A549 (cell line): ENCODE data around the gene PTGS2. TPM values are rescaled to one million over a fixed set of nuclear protein-coding genes. Genes with fewer than 3 reads are reported as not detected.
A peak's percentile ranks its signal among the peaks of the same experiment; 100 is the strongest.

ENCODE experiments used
- ATAC-seq, 2 experiments: fragments of 200-7000 bp in 1 of 2; fragments of >200 bp in 1 of 2; cut with Nextera tagmentation in 1 of 2; cut with Tn5 transposase in 1 of 2; 3 replicates each; pipeline versions ENCODE4 v1.8.0 to v1.9.1; 2018 to 2020; ENCODE audit warnings: mild to moderate bottlenecking in 1 of 2, moderate library complexity in 1 of 2
- CTCF ChIA-PET: fragments of 300-600 bp; sonication (Branson Sonifier 250); formaldehyde crosslinking; extraction: SDS; loops from one replicate; lab custom pipeline; 2021; ENCODE audit warnings: antibody characterized with exemption, inconsistent platforms; lab: Yijun Ruan, JAX
- POLR2A ChIA-PET: fragments of 350-600 bp; formaldehyde crosslinking; extraction: SDS; loops from one replicate; lab custom pipeline; 2021; ENCODE audit warnings: antibody characterized with exemption, inconsistent platforms; lab: Yijun Ruan, JAX
- DNase-seq, 2 experiments: peaks; one replicate each; pipeline versions ENCODE4 v3.0.0 to v3.0.0-alpha.2; 2011 to 2016; ENCODE audit warnings: low read depth in 1 of 2, low spot score in 1 of 2
- FAIRE-seq: peaks from 2 replicates; lab custom pipeline; 2011; peaks lifted over from hg19 to GRCh38; lab: Jason Lieb, UNC
- H3K27ac ChIP-seq, 2 experiments: fragments of >200 bp; sonication (Bioruptor Twin); formaldehyde crosslinking; 3 replicates each; pipeline ENCODE4 v1.5.1; 2016 to 2017
- H3K4me1 ChIP-seq: fragments of >200 bp; sonication (Bioruptor Twin); formaldehyde crosslinking; 3 replicates; pipeline ENCODE4 v1.6.1; 2016
- H3K4me2 ChIP-seq: fragments of >200 bp; sonication (Bioruptor Twin); formaldehyde crosslinking; 3 replicates; pipeline ENCODE4 v1.6.1; 2016
- H3K4me3 ChIP-seq: fragments of >200 bp; sonication (Bioruptor Twin); formaldehyde crosslinking; 3 replicates; pipeline ENCODE4 v1.5.1; 2016
- H3K9me3 ChIP-seq: fragments of >200 bp; sonication (Bioruptor Twin); formaldehyde crosslinking; 3 replicates; pipeline ENCODE4 v1.6.1; 2016
- BCL3 ChIP-seq: fragments of >200 bp; sonication (Bioruptor Twin); formaldehyde crosslinking; IDR thresholded peaks from 3 replicates; pipeline ENCODE4 v1.6.1; 2016
- CEBPB ChIP-seq, 2 experiments: fragments of >200 bp in 1 of 2; sonication (Bioruptor Twin) in 1 of 2; formaldehyde crosslinking in 1 of 2; IDR thresholded peaks; 2 replicates each; pipeline ENCODE4 v1.6.1; 2012 to 2016
- CHD4 ChIP-seq: fragments of 200-600 bp; sonication (generic); IDR thresholded peaks from 2 replicates; pipeline ENCODE4 v1.6.1; 2016; ENCODE audit warnings: antibody characterized with exemption, mild to moderate bottlenecking, borderline replicate concordance
- EHF ChIP-seq: fragments of 250-450 bp; sonication (Bioruptor Pico); IDR thresholded peaks from 2 replicates; pipeline ENCODE4 v1.5.0; 2020; ENCODE audit warnings: mild to moderate bottlenecking
- ELK1 ChIP-seq: fragments of 150-350 bp; IDR thresholded peaks from 2 replicates; pipeline ENCODE4 v1.6.1; 2014; ENCODE audit warnings: low read depth, mild to moderate bottlenecking, low read length
- EP300 ChIP-seq, 2 experiments: fragments of >200 bp; sonication (Bioruptor Twin); formaldehyde crosslinking; IDR thresholded peaks; 2 replicates in 1 of 2; 3 replicates in 1 of 2; pipeline ENCODE4 v1.6.1; 2016 to 2017
- ESRRA ChIP-seq: fragments of 150-350 bp; IDR thresholded peaks from 2 replicates; pipeline ENCODE4 v1.6.1; 2014; ENCODE audit warnings: mild to moderate bottlenecking, low read length, borderline replicate concordance
- FOSL2 ChIP-seq, 2 experiments: fragments of 450-650 bp in 1 of 2; fragments of >200 bp in 1 of 2; sonication (Bioruptor Twin) in 1 of 2; formaldehyde crosslinking; IDR thresholded peaks; 2 replicates each; pipeline versions ENCODE4 v1.5.0 to v1.6.1; 2016 to 2020; ENCODE audit warnings: mild to moderate bottlenecking in 1 of 2, moderate library complexity in 1 of 2
- FOXS1 ChIP-seq: fragments of 250-450 bp; sonication (Bioruptor Pico); IDR thresholded peaks from 2 replicates; pipeline ENCODE4 v1.5.0; 2020; ENCODE audit warnings: mild to moderate bottlenecking, moderate library complexity
- GATA3 ChIP-seq: IDR thresholded peaks from 2 replicates; pipeline ENCODE4 v1.6.1; 2012; ENCODE audit warnings: borderline replicate concordance
- HES2 ChIP-seq: fragments of >200 bp; sonication (Bioruptor Twin); formaldehyde crosslinking; IDR thresholded peaks from 2 replicates; pipeline ENCODE4 v1.6.1; 2016
- HEYL ChIP-seq: fragments of 250-450 bp; sonication (Bioruptor Pico); IDR thresholded peaks from 2 replicates; pipeline ENCODE4 v1.8.0; 2021; ENCODE audit warnings: mild to moderate bottlenecking, moderate library complexity
- HOXB5 ChIP-seq: fragments of 250-450 bp; sonication (Bioruptor Pico); IDR thresholded peaks from 2 replicates; pipeline ENCODE4 v1.5.0; 2020; ENCODE audit warnings: mild to moderate bottlenecking, moderate library complexity
- JUN ChIP-seq, 2 experiments: fragments of >200 bp; sonication (Bioruptor Twin); formaldehyde crosslinking; IDR thresholded peaks; 2 replicates in 1 of 2; 3 replicates in 1 of 2; pipeline ENCODE4 v1.6.1; 2016 to 2017
- JUNB ChIP-seq: fragments of >200 bp; sonication (Bioruptor Twin); formaldehyde crosslinking; IDR thresholded peaks from 2 replicates; pipeline ENCODE4 v1.6.1; 2016
- KDM1A ChIP-seq: fragments of 200-600 bp; sonication (generic); IDR thresholded peaks from 2 replicates; pipeline ENCODE4 v1.6.1; 2016; ENCODE audit warnings: low read depth, mild to moderate bottlenecking
- MAFK ChIP-seq: fragments of 450-650 bp; IDR thresholded peaks from 2 replicates; pipeline ENCODE4 v1.6.1; 2014; ENCODE audit not compliant: partially characterized antibody
- MAX ChIP-seq: IDR thresholded peaks from 2 replicates; pipeline ENCODE4 v1.6.1; 2012
- MAZ ChIP-seq: fragments of 150-350 bp; IDR thresholded peaks from 2 replicates; pipeline ENCODE4 v1.6.1; 2014; ENCODE audit warnings: antibody characterized with exemption, low read depth, low read length, borderline replicate concordance
- NFE2L2 ChIP-seq: fragments of 150-350 bp; conservative IDR thresholded peaks from 2 replicates; pipeline ENCODE4 v1.6.1; 2014; ENCODE audit warnings: low read length
- PBX3 ChIP-seq: IDR thresholded peaks from 2 replicates; pipeline ENCODE4 v1.6.1; 2012
- PHF8 ChIP-seq: fragments of 200-600 bp; sonication (generic); IDR thresholded peaks from 2 replicates; pipeline ENCODE4 v1.6.1; 2016; ENCODE audit warnings: low read depth, mild to moderate bottlenecking, antibody characterized with exemption, moderate library complexity, borderline replicate concordance
- RAD21 ChIP-seq, 2 experiments: fragments of >200 bp in 1 of 2; sonication (Bioruptor Twin) in 1 of 2; formaldehyde crosslinking in 1 of 2; IDR thresholded peaks in 1 of 2; conservative IDR thresholded peaks in 1 of 2; 2 replicates in 1 of 2; 3 replicates in 1 of 2; pipeline ENCODE4 v1.6.1; 2012 to 2018; ENCODE audit warnings: inconsistent platforms in 1 of 2
- SMC3 ChIP-seq: fragments of >200 bp; sonication (Bioruptor Twin); formaldehyde crosslinking; IDR thresholded peaks from 3 replicates; pipeline ENCODE4 v1.6.1; 2018; ENCODE audit warnings: inconsistent platforms
- SREBF2 ChIP-seq: fragments of 450-650 bp; IDR thresholded peaks from 2 replicates; pipeline ENCODE4 v1.6.1; 2014; ENCODE audit warnings: mild to moderate bottlenecking, moderate library complexity
- USF2 ChIP-seq: fragments of 450-650 bp; IDR thresholded peaks from 2 replicates; pipeline ENCODE4 v1.6.1; 2014; ENCODE audit warnings: antibody characterized with exemption
- ZFP36 ChIP-seq: fragments of 450-650 bp; IDR thresholded peaks from 2 replicates; pipeline ENCODE4 v1.6.1; 2014; ENCODE audit warnings: borderline replicate concordance; ENCODE audit not compliant: partially characterized antibody
- WGBS: methylation state at CpG from one replicate; pipeline ENCODE4 v1.1.6; 2017; ENCODE audit errors: missing lambda C conversion rate; 5-methylcytosine and 5-hydroxymethylcytosine counted together
- polyA plus RNA-seq, 4 experiments: library from polyadenylated mRNA; depleted of rRNA in 3 of 4; stranded (reverse); fragments of >200 nt; fragmentation: RNase III in 1 of 4; extraction: RNeasy Plus Mini Kit Qiagen cat#74134 plus additional on column Dnase treatment in 1 of 4; gene quantifications; 2 replicates in 3 of 4; 3 replicates in 1 of 4; pipeline ENCODE4 v1.2.3, GENCODE V29; 2011 to 2017

The PTGS2 gene
- polyA plus RNA-seq, 2 of the 4 experiments (the other 2 are of a cell fraction) = 12.3 to 127 TPM

- 3% methylated on average over 5 of the region's 5 CpGs for WGBS
- ATAC-seq (peak; percentile 90 to 91), FAIRE-seq (peak; percentile 99), DNase-seq (peak; percentile 40 to 94)
- peak overlapping the region; percentile 90 to 91 for H3K27ac ChIP-seq
- H3K9me3 ChIP-seq = peaks cover 17% of the 10 kb centered on the region; the same call in 2 of the 3 replicates
- peak overlapping the region; percentile 70 for H3K4me2 ChIP-seq
- no peak overlapping the region; the same call in 2 of the 3 replicates for H3K4me3 ChIP-seq
- ChIA-PET CTCF (interaction anchor here (0.9 to 1.6 kb wide), 3 partner anchors 15 to 270 kb away, joined by 3 to 5 read pairs (median 4); no protein-coding TSS in a partner anchor), POLR2A (interaction anchor here (1.2 to 1.8 kb wide), 4 partner anchors 36 to 341 kb away, joined by 3 to 7 read pairs (median 4); partner anchors contain the start of genes PLA2G4A, PTGS2 and TPR)
- peak; percentile 65 for TF ChIP-seq MAX
- TF ChIP-seq CHD4 = 0 out of 2 replicates have a peak, but pooled peaks have one; percentile 23
- TF ChIP-seq PHF8 = no peak
- peak; percentile 98 for TF ChIP-seq FOSL2 (IDR thresholded peaks at IDR 0.05)
- peak; percentile 98 for TF ChIP-seq FOSL2 (CRISPR knock-in tag; IDR thresholded peaks at IDR 0.05)
- TF ChIP-seq MAZ = no peak
- TF ChIP-seq MAFK = peak; percentile 83
- peak; percentile 97 to 98 for TF ChIP-seq CEBPB (IDR thresholded peaks at IDR 0.05)
- no peak for TF ChIP-seq ELK1
- peak; percentile 99 for TF ChIP-seq GATA3
- peak; percentile 66 for TF ChIP-seq ZFP36
- peak; percentile 51 for TF ChIP-seq NFE2L2
- no peak for TF ChIP-seq HEYL (CRISPR knock-in tag)
- peak; percentile 62; the same call in 1 of the 2 replicates for TF ChIP-seq PBX3
- no peak for TF ChIP-seq USF2
- TF ChIP-seq BCL3 = peak; percentile 99; the same call in 2 of the 3 replicates
- peak; percentile 88; the same call in 1 of the 2 replicates for TF ChIP-seq HOXB5 (CRISPR knock-in tag)
- TF ChIP-seq ESRRA = no peak
- TF ChIP-seq FOXS1 (CRISPR knock-in tag) = peak; percentile 77; the same call in 1 of the 2 replicates
- TF ChIP-seq SMC3 = peak; percentile 54; the same call in 2 of the 3 replicates
- TF ChIP-seq SREBF2 = no peak
- peak; percentile 99 for TF ChIP-seq JUNB
- no peak for TF ChIP-seq KDM1A
- peak; percentile 98 to 99 for TF ChIP-seq EP300 (IDR thresholded peaks at IDR 0.05)
- peak; percentile 64; the same call in 1 of the 2 replicates for TF ChIP-seq EHF (CRISPR knock-in tag)
- peak; percentile 0 to 70; a peak in 3 of 5 replicates for TF ChIP-seq RAD21 (conservative IDR thresholded peaks at IDR 0.05 in 1 of 2, IDR thresholded peaks at IDR 0.05 in 1 of 2)
- peak; percentile 97 for TF ChIP-seq HES2
- peak; percentile 95 to 99 for TF ChIP-seq JUN (IDR thresholded peaks at IDR 0.05)
- peaks cover 30% of the 10 kb centered on the region for H3K4me1 ChIP-seq
These were observed 35.9 kb upstream of the PTGS2 start for GRCh38 chr1:186715887-186716809.
